Adrenal gland (tissue), 5 donors: ENCODE data around the gene SLC47A2.

Experiments used
- POLR2A ChIP-seq, 2 donors: fragments of 450-650 bp; IDR thresholded peaks; one replicate each; pipeline ENCODE4 v1.6.1; 2017; ENCODE audit warnings: antibody characterized with exemption in 2 of 2, mild to moderate bottlenecking in 2 of 2, moderate library complexity in 1 of 2
- TF ChIP-seq, protein P1 (sequence below), 6 experiments: fragments of 450-650 bp in 4 of 6; fragments of 200-600 bp in 2 of 6; sonication (generic) in 1 of 6; IDR thresholded peaks; 1 replicate in 5 of 6; 2 replicates in 1 of 6; pipeline versions ENCODE4 v1.5.1 to v1.8.0; 2016 to 2021; ENCODE audit warnings: antibody characterized with exemption in 6 of 6, mild to moderate bottlenecking in 2 of 6, moderate library complexity in 1 of 6
- donor health status: DM: no; HTN: no; CAD: no.

DNA sequence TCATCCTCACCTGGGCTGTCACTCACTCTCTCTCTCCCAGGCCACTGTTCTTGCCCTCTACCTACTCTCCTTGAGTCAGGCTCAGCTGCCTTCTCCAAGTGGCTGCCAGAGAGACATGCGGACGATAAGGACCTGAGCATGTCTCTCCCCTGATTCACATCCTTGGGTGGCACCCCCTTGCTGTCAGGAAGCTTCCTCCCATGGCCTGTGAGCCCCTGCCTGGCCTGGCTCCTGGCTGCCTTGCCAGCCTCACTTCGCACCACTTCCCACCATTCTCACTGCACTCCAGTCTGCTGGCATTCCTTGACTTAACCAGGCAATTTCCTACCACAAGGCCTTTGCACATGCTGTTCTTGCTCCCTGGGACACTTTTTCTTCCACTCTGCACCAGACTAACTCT is 34.5 kb upstream of the SLC47A2 start:
- TF ChIP-seq, protein P1, sequence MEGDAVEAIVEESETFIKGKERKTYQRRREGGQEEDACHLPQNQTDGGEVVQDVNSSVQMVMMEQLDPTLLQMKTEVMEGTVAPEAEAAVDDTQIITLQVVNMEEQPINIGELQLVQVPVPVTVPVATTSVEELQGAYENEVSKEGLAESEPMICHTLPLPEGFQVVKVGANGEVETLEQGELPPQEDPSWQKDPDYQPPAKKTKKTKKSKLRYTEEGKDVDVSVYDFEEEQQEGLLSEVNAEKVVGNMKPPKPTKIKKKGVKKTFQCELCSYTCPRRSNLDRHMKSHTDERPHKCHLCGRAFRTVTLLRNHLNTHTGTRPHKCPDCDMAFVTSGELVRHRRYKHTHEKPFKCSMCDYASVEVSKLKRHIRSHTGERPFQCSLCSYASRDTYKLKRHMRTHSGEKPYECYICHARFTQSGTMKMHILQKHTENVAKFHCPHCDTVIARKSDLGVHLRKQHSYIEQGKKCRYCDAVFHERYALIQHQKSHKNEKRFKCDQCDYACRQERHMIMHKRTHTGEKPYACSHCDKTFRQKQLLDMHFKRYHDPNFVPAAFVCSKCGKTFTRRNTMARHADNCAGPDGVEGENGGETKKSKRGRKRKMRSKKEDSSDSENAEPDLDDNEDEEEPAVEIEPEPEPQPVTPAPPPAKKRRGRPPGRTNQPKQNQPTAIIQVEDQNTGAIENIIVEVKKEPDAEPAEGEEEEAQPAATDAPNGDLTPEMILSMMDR (IDR thresholded peaks at IDR 0.05): no peak
- no peak for TF ChIP-seq POLR2A (IDR thresholded peaks at IDR 0.05)
